ENCODE results near the gene TMOD1. TPM values are rescaled to one million over a fixed set of nuclear protein-coding genes. Genes with fewer than 3 reads are reported as not detected.

Gene TMOD1
- total RNA-seq, 4 donors from 2014 or later: 9.2 to 20.7 (median 13.6) TPM

- TF ChIP-seq, protein P1, sequence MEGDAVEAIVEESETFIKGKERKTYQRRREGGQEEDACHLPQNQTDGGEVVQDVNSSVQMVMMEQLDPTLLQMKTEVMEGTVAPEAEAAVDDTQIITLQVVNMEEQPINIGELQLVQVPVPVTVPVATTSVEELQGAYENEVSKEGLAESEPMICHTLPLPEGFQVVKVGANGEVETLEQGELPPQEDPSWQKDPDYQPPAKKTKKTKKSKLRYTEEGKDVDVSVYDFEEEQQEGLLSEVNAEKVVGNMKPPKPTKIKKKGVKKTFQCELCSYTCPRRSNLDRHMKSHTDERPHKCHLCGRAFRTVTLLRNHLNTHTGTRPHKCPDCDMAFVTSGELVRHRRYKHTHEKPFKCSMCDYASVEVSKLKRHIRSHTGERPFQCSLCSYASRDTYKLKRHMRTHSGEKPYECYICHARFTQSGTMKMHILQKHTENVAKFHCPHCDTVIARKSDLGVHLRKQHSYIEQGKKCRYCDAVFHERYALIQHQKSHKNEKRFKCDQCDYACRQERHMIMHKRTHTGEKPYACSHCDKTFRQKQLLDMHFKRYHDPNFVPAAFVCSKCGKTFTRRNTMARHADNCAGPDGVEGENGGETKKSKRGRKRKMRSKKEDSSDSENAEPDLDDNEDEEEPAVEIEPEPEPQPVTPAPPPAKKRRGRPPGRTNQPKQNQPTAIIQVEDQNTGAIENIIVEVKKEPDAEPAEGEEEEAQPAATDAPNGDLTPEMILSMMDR (IDR thresholded peaks at IDR 0.05; ENCODE audit: low read depth): no peak
These were observed 93.0 kb downstream of the TMOD1 start for GRCh38 chr9:97594381-97594921.

DNA sequence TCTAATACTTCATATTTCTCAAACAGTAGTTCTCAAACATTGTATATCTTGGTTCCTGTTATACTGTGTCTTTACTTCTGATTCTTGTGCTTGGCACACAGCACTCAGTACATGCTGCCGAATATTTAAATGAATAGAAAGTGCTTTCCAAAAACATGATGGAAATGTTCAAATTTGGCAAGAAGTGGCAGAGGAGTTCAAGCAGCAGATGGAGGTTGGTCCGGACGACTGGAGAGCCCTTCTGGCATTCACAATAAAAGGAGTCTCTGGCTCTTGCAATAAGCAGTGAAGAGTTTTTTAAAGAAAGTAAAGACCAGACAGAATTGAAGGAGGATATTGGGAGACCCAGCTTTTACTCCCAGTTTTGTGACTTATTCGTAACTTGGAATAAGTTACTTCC is 95.4 kb downstream of the TMOD1 start:
- TF ChIP-seq, protein P1 (IDR thresholded peaks at IDR 0.05; ENCODE audit: low read depth): no peak

GRCh38 chr9:97598461-97599288 is 97.2 kb downstream of the TMOD1 start:
- TF ChIP-seq, protein P1 (IDR thresholded peaks at IDR 0.05; ENCODE audit: low read depth): no peak

DNA sequence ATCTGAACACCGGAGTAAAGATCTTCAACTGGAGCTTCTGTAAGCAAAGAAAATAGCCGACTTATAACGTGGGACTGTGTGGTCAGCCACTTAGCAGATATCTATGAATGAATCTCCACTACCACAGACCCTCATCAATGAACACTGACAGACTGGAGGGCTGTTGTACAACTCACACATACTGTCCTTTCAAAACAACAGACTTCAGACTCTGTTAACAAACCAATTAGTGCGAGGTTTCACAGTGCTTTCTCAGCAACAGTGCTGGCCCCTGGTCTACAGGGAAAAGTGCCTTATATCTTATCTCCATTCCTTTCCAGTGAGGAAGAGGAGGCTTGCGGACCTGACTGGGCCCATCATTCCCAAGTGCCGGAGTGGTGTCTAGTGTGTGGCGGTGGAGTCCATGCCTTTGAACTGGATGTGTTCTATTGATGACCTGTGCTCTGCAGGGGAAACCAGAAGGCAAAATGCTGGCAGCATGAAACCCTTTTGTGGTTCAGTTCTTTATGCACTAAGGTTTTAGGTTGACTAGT is 97.9 kb downstream of the TMOD1 start:
- TF ChIP-seq, protein P1 (IDR thresholded peaks at IDR 0.05; ENCODE audit: low read depth): no peak

DNA sequence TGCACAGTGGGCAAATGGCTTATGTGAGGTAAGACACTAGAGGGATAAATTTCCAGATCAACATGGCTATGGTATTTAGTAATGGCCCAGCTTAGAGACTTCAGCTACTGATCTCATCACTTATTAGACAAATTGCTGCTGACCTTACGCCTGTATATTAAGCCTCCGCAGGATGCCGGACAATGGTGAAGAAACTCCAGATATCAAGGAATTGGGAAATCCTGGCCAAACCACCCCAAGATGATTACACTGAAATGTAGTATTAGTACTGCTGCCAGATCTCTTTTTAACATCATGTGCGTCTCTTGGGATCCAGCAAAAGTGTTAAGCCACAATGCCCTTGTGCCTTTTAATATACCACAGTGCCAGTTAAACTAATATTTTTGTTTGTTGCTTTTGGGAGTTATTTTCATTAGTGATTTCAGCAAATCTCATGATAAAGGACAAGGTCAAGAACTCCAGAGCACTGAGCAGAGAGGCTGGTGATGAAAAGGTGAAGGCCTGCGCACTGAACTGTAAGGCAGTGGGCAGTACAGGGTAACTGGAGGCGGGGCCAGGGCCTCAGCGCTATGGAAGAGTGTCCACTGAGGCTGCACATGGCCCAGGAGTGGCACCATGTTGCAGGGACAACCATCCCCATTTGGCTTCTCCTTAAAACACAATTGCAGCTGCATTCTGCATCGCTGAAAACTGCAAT is 99.2 kb downstream of the TMOD1 start:
- TF ChIP-seq, protein P1 (IDR thresholded peaks at IDR 0.05; ENCODE audit: low read depth): no peak

GRCh38 chr9:97601228-97601898 is 99.9 kb downstream of the TMOD1 start:
- TF ChIP-seq, protein P1 (IDR thresholded peaks at IDR 0.05; ENCODE audit: low read depth): no peak

All from subcutaneous adipose tissue (tissue), 4 donors.